Dermis microvascular lymphatic vessel endothelial cell (primary cell): ENCODE measurements around the gene CLCNKB. TPM values are rescaled to one million over a fixed set of nuclear protein-coding genes. Genes with fewer than 3 reads are reported as not detected.
"Not testable (repeated sequence)": the region's sequence is repeated elsewhere in the genome, so short reads cannot be mapped to it uniquely, and the experiment has no call there.

ENCODE experiments used
- DNase-seq, 2 donors: peaks; one replicate each; pipeline versions ENCODE4 v3.0.0 to v3.0.0-alpha.2; 2010; ENCODE audit warnings: low read depth in 2 of 2
- total RNA-seq: library from RNA; depleted of rRNA; stranded (reverse); fragments of >200 nt; gene quantifications from 2 replicates; pipeline ENCODE4 v1.2.1, GENCODE V29; 2014

Gene CLCNKB
- total RNA-seq, 1 donor from 2014 or later = under 0.01 TPM

DNA sequence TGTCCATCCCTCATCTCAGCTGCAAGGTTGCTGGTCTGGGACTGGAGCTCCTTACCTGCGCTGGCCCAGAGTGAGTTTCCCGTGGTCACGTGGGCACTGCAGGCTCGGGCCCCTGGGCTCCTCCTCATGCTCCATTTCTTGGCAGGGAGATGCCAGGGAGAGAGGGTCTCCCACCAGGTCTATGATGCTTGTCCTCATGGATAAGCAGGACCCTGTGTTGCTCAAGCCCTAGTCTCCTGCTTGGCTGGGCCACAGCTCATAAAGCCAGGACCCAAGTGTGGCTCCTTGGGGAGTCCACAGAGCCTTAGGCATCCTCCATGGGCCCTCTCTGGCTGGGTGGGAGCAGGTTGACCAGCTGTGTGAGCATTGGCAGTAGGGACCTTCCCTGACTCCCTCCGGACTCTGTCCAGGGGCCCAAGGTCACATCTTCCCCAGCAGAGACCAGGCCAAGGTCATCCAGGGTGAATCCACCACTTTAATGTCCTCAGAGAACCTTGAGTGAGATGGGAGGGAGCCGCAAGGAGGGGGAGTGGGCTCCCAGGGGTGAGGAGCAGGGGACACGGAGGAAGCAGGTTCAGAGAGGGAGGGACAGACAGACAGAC lies 13.8 kb downstream of the CLCNKB start:
- not testable (repeated sequence) for DNase-seq

DNA sequence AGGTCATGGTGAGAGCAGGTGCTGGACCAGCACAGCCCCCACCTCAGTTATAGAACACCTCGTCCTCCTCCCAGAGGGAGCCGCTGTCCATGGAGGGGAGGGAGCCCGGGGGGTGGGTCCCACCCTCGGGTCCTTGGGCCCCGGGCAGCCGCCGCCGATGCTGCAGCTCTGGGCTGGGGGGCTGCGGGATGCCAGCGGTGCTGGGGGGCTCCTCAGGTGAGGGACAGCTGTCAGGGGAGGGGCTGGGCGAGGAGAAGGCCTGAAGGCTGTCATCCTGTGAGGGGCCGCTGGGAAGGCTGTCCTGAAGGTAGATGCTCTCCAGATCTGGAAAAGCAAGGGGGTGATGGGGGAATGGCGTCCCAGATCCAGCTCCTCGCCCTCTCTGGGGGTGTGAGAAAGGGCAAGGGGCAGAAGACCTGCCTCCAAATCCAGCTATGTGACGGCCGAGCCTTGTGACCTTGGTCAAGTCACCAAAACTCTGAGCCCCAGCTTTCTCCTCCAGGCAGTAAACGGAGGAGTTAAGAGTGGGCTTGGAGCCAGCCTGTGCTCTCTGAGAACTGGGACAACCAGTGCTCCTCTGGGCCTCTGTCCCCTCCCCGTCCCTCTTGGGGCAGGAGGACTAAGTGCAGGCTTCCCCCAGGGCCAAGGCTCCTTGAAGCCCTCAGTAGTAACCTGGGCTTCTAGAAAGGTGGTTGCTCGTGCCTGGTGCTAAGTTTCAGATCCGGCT lies 15.0 kb downstream of the CLCNKB start:
- DNase-seq = not testable (repeated sequence)

DNA sequence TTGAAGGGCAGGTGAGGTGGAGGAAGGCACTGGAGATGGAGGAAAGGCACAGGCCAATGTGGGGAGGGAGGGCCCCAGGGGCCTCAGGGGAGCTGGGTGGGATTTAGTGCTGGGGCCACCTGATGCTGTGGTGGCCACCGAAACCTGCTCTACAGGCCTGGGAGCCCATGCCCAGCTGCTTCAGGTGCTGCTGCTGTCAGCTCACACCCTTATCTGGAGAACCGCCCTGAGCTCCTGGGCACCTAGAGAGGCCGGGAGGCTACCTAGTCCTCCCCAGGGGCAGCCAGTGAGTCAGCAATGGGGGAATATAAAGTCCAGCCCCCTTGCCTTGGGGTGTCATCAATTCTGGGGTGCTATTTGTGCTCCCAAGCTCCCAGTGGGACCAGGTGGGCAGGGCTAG lies 17.7 kb downstream of the CLCNKB start:
- DNase-seq = no peak

DNA sequence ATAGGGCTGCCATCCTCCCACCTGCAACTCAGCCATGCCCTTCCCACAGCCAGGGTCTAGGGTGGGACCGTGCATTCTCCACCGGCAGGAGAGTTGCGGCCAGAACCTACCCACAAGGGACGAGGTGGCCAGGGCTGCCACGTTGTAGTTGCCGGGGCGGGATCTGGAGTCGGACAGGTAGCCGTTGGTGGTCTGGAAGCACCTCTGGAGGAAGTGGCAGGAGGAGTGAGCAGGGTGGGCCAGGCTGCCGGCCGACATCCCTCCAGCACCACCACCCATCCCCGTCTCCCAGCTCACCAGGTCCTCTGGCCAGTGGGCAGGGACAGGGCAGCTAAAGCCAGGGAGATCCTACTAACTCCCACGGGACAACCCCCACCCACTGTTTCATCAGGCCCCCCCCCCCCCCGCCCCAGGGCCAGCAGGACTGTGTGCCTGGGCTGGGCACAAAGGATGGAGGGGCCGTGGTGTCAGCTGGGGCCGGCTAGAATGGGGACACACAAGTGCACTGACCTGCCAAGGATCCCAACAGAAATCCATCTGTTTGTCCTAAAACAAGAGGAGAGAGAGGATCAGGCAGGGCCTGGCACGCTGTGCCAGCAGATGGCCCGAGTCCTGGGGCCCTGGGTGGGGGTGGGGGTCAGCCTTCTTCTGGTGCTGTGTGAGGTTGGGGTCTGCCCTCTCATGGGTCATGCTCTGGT lies 18.6 kb downstream of the CLCNKB start:
- DNase-seq = not testable (repeated sequence)

DNA sequence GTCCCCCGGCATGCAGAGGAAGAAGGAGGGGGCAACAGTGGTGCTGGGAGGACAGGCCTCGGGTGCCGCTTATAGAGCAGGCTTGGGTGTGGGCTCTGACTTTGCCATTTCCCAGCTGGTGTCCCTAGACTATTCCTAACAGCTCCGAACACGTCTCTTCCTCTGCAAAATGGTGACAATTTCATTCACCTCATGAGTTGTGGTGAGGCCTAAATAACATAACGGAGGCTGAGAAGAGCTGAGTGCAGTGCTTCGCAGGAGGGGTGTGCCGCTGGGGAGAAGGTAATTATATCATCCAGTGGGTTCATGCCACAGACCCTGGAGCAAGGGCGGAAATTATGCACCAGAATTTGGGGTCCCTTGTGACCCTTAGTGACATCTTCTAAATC lies 19.1 kb downstream of the CLCNKB start:
- DNase-seq = not testable (repeated sequence)

DNA sequence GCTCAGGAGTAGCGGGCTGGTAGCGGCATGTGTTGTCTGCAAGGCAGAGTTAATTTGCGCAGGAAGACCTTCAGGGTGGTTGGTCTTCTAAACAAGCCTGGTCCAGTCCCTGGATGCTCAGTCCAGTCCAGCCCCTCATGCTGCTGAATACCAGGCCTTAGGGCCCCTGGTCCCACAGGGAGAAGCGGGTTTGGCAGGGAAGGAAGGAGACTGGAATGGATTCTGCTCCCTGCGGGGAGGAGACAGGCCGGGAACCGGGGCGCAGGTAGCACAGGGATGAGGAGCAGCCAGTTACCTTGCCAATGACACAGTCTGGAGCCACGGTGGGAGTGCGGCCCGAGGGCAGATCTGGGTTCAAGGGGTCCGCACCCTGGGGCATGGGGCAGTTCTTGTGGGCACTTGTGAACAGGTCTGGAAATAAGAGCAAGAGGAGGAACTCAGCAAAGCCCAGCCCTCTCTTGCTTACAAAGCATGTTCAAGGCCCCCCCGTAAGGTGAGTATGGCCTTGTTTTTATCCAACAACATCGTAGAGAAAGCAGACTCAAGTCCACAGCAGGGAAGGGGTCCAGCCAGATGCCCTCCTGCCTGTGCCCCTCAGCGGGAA lies 19.7 kb downstream of the CLCNKB start:
- no peak for DNase-seq

DNA sequence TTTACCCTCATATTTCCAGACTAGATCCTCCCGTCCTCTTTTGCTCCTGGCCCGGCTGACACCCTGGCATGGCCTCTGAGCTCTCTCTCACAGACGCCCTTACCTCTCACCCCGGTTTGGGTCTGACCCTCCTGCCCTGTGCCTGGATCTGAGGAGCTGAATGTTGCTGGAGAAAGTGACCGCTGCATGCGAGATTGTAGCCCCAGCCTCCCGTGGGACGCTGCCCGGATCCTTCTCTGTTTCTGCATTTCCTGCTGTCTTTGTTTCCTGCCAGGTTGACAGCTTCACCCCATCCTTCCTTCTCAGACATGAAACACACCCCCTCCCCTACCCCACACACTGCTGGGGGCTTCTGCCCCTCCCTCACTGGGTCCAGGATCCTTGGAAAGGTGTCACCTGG lies 20.3 kb downstream of the CLCNKB start:
- DNase-seq = no peak

DNA sequence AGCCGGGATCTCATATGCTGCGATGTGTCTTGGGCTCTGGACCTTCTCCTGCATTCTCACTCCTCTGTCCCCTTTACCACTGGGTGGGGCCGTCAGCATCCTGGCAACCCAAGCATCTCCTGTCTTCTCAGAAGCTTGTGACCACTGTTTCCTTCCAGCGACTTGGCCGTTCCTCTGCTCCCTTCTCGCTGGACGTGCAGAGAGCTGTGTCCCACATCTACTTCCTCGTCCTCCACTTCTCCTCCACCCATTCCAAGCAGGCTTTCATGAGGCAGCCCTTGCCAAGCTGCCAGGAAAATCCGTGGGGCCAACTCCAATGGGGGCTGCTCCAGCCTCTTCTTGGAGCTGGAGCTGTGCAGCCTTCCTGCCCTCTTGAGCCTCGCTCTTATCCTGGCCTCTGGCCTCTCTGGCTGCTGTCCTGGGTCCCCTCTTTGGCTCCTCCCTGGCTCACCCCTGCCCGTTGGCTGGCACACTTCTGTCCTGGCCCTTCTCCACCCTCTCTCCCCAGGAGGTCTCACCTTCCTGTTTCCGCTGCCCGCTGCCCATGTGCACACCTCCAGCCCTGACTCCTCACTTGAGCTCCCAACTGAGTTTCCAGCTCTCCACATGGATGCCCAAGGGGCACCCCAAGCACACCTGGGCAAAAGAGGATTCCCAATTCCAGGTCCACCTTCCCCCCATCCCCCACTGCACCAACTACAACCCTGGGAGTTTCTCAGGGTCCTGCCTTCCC lies 21.1 kb downstream of the CLCNKB start:
- DNase-seq = no peak

DNA sequence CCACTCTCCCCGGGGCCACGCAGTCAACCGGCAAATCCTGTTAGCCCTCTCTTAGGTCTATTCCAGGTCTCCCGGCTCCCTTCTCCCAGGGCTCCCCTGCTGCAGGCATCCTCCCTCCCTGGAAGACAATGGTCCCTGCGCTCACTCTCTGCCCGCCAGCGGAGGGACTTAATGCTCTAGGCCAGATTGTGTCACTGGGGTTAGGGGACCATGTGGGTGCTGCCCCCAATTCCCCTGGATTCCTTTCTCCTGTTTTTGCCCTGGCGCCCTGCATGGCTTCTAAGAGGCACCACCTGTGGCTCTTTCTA lies 21.6 kb downstream of the CLCNKB start:
- no peak for DNase-seq

DNA sequence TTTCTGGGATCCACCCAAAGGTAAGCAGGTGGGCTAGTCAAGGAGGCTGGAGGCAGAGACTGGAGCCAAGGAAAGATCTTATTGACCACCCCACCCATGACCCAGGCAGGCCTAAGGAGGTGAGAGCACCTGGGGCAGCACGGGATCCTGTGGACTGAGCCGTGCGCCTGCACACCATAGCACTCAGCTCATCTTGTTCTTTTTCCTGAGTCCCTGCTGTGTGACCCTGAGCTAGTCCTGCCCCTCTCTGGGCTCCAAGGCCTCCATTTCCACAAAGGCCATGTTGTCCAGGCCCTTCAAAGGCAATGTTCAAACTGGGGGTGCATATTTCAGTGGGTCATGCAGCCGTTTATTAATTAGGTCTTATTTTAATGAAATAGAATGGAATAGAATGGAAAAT lies 22.7 kb downstream of the CLCNKB start:
- no peak for DNase-seq

DNA sequence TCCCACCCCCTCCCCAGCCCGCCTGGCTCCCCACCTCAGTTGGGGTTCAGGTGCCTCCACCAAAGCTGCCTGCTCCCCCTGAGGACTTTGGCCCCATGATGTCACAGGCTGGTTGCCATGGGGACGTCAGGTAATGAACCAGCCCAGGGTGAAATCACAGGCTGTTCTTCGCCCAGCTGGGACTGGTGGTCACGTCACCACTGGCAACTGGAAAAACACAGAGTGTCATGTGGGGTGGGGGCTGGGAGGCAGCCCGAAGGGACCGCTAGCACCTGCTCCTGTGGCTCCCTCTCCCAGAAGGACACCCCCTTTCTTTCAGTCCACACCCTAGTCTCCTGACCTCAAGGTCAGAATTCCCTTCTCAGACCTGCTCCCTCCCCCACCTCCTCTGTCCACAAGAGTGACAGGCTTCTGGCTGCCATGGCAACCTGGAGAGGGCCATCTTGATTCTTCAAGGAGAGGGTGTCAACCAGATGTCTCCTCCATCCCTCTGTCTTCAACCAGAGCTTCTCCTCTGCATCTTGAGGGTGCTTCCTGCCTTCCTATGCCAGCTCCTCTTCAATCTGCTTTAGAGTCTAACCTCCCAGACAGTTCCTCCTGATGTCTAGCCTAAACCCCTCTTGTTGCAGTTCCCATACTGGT lies 23.7 kb downstream of the CLCNKB start:
- no peak for DNase-seq

DNA sequence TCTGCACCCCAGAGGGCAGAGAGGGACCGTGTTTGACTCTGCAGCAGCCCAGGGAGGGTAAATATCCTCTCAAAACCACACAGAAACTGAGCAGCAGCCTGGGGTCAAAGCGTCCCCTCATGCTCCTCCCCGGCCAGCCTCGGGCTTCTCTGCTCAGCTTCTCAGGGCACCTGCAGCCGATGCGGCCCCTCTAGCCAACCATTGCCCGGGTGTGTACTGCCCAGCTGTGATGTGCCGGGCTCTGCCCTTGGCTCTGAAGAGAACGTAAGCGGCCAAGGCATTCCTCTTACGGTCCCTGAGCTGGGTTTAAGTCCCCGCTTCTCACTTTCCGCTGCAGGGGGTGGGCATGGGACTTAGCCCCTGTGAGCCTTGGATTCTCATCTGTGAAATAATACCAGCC lies 24.4 kb downstream of the CLCNKB start:
- no peak for DNase-seq

DNA sequence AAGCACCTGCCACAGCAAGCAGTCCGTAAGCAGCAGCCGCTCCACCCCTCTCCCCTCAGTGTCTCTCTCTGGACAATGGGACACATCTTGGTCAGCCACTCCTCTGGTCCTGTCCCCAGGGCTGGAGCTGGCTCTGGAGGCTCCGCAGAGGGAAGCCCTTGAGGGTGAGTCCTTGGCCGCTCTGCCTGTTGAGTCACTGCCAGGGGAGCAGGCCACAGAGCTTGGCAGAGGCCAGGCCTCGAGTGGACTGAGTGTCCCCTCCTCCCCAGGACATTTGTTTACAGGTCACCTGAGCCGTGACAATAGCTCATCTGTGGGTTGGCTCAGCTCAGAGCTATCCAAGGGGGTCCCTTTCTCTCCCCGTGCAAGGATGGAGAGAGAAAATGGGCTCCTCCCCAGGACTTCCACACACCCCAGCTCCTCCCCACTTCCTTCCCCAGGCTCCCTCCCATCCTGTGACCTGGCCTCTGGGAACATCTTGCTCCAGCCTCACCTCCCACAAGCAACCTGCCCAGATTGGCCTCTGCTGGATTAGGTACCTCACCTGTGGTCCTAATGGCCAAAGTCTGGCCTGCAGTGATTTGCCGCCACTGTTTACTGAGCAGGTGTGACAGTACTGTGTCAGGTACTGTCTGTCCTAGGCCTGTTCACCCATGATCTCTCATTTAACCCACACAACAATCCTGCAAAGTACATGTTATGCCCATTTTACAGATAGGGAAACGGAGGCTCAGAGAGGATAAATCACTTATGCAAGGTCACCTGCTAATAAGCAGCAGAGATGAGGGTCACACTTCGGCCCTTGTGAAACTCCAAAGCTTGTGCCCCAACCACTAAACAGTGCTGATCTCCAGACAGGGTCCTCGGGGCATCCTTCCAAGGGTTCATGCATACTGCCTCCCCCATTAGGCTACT lies 25.0 kb downstream of the CLCNKB start:
- no peak for DNase-seq

DNA sequence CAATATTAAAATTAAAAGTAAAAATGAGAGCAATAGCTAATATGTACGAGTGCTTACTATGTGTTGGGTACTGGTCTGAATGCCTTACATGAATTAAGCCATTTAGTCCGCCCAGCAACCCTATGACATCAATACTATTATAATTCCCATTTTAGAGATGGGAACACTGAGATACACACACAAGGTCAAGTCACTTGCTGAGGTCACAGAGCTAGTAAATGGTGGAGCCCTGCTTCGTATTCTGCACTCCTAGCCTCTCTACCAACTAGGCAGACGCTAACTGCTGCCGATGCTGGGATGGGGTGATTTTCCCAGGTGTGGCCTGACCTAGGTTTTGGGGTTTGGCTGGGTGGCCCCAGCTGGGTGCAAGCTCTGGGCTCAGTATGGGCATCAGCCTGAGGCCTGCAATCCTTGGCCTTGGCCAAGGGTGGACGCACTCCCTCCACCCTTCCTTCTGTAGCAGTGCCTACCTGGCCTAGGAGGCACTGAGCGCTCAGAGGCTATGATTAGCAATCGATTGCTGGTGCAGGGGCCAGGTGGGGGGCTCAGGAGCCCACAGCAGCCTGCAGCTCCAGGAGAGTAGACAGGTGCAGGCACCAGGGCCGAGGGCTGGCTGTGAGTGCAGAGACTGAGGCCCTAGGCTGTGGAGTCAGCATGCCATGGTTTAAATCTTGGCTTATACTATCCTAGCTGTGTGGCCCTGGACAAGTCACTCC lies 27.2 kb downstream of the CLCNKB start:
- DNase-seq = no peak

DNA sequence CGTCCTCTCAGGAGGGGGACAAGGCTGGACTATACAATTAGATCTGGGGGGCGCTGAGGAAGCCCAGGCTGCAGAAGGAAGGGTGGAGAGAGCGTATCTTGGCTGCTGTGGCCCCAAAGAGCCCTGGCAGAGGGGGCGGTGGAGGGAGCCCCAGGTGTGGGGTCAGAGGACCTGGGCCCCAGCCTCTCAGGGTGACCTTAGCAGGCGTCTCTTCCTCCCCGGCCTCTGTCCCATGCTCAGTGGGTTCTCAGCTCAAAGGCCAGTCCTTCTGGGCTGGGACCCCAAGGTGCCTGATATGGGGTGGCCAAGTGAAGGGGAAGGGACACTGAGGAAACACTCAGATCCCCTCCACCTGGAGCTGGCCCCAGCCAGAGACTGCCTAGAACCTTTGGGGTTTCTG lies 28.0 kb downstream of the CLCNKB start:
- DNase-seq = no peak

DNA sequence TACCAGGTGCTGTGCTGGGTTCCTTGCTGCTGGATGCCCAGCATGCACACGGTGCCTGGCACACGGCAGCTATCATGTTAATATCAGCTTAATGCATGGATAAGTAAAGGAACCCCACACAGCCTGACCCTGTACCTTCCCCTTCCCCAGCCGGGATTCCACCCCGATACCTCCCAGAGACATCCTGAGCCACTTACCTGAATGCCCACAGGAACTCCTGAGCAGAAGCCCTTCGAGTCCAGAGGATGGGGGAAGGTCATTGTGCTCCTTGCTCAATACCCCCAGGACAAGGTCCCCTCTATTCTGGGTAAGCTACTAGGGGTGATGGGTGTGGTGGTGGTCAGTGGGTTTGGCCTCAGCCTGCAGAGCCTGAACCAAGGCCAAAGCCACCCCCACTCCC lies 28.5 kb downstream of the CLCNKB start:
- DNase-seq = no peak

DNA sequence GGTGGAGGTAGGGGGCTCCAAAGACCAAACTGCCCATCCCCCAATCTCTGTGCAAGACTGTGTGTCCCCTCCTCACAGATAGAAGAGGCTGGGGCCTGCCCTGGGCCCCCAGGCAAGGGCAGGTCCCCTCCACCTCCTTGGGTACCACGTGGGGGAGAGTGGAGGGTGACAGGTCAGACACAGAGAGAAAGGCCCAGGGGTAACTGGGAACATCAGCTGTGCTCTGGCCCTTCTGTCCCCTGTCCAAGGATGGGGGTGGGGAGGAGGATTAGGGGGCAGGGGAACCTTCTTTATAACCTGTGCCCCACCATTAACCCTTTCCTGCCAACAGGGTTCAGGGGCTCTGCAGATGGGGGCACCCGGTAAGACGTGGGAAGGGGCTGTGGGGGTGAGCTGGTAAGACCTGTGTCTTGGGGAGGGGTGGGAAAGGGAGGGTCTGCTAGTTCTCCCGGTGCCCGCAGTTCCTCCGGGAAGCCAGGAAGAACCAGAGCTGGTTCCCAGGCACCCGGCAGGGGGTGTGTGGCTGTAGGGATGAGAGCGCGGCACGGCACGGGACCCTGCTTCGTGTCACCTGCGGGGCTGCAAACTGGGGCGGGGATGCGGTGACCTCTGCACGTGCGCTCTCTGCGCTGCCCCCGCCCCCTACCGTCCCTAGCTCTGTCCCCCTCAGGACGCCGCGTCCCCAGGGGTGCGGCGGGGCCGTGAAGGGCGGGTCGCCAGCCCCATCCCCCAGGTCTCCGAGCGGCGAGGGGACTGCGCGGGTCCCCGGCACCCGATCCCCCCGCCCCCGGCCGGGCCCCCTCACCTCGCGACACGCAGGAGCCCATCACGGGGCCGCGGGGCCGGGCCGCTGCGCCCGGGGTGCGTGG lies 29.3 kb downstream of the CLCNKB start:
- no peak for DNase-seq

DNA sequence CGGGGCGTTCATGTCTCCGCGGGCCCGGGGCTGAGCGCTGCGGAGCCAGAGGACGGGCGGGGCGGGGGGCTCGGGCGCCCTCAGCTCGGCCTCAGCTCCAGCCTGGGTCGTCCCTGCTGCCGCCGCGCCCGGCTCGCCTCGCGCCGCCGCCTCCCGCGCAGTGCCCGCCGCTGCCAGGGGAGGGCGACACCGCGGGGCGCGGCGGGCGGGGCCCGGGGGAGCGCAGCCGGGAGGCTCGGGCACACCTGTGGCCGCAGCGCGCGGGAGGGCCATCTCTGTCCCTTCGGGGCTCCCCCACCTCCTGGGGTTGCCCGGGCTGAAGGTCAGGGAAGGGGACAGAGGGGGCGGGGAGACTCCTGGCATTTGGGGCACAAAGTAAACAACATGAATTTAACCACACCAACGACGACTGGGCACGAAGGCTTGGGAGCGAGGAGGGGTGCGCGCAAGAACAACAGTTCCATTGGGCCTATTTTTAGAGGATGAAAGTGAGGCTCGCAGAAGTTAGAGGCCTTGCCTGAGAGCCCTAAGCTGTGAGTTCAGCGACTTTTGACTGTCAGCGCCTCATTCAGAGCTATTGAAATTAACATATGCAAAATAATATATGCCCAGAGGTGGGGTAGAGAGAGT lies 30.0 kb downstream of the CLCNKB start, which contains the start of gene FAM131C:
TSS of gene FAM131C (minus strand) at position 162 of the 630 bp plus-strand sequence. CDS start 209 bp downstream, outside the sequence.
- no peak for DNase-seq
